Cardiac atrium fibroblast (primary cell): Measurements from ENCODE around the gene TCOF1. TPM values are rescaled to one million over a fixed set of nuclear protein-coding genes. Genes with fewer than 3 reads are reported as not detected.

ENCODE experiments used
- total RNA-seq: library from RNA; depleted of rRNA; stranded (reverse); fragments of >200 nt; gene quantifications from 2 replicates; pipeline ENCODE4 v1.2.3, GENCODE V29; 2015

TCOF1 gene
- total RNA-seq, result 12.8 and 16.4 TPM in 2 replicates

GRCh38 chr5:150357326-150358260 is at the start of gene TCOF1:
Gene TCOF1, plus strand, starts transcription at chr5:150357697. Its CDS starts 50 bp downstream, at chr5:150357747.

GRCh38 chr5:150412319-150413175 is 55.0 kb downstream of the TCOF1 start, which contains the start of gene CD74:
Gene CD74, minus strand, starts transcription at chr5:150412910. Its CDS starts 161 bp downstream, at chr5:150412749.

Other genes with a start within 250 kb of the TCOF1 start
- 84.3 and 108 TPM in 2 replicates for gene PDGFRB, start 201.9 kb upstream of the TCOF1 start, total RNA-seq
- gene CDX1, start 190.9 kb upstream of the TCOF1 start, total RNA-seq, result not detected in 2 replicates
- gene SLC6A7, start 167.6 kb upstream of the TCOF1 start, total RNA-seq, result not detected in 2 replicates
- not detected in 2 replicates for gene CAMK2A, start 67.9 kb upstream of the TCOF1 start, total RNA-seq
- 0.32 and 2.0 TPM in 2 replicates for gene ARSI, start 54.8 kb upstream of the TCOF1 start, total RNA-seq
- gene CD74, start 55.2 kb downstream of the TCOF1 start, total RNA-seq, result 0.65 TPM in 1 of 2 replicates, not detected in the other
- 3,362 and 3,967 TPM in 2 replicates for gene RPS14, start 92.0 kb downstream of the TCOF1 start, total RNA-seq
- 79.7 and 94.1 TPM in 2 replicates for gene NDST1, start 150.4 kb downstream of the TCOF1 start, total RNA-seq